Right lobe of liver (tissue), 6 donors: ENCODE data around the gene ZNF618. TPM values are rescaled to one million over a fixed set of nuclear protein-coding genes. Genes with fewer than 3 reads are reported as not detected.

Experiments used
- ATAC-seq, 4 donors: fragments of 200-7000 bp; cut with Tn5 transposase; one replicate each; pipeline ENCODE4 v1.9.1; 2020; ENCODE audit warnings: mild to moderate bottlenecking in 4 of 4, moderate library complexity in 4 of 4
- DNase-seq, 3 donors: peaks; one replicate each; pipeline ENCODE4 v3.0.0-alpha.2; 2020
- H3K27ac ChIP-seq, 3 donors: fragments of 200-600 bp; one replicate each; pipeline ENCODE4 v1.8.0; 2022
- H3K27me3 ChIP-seq, 2 donors: fragments of 200-600 bp; one replicate each; pipeline ENCODE4 v1.8.0; 2022
- H3K36me3 ChIP-seq, 4 donors: fragments of 200-600 bp; sonication (generic) in 1 of 4; one replicate each; pipeline versions ENCODE4 v1.5.1 to v1.8.0; 2017 to 2022; ENCODE audit warnings: control low read depth in 1 of 4
- H3K4me1 ChIP-seq, 4 donors: fragments of 200-600 bp; sonication (generic) in 1 of 4; one replicate each; pipeline versions ENCODE4 v1.5.1 to v1.8.0; 2017 to 2022; ENCODE audit warnings: control low read depth in 1 of 4
- H3K4me3 ChIP-seq, 3 donors: fragments of 200-600 bp; one replicate each; pipeline ENCODE4 v1.8.0; 2022
- H3K9me3 ChIP-seq, 4 donors: fragments of 200-600 bp; sonication (generic) in 1 of 4; one replicate each; pipeline versions ENCODE4 v1.5.1 to v1.8.0; 2017 to 2022; ENCODE audit warnings: control low read depth in 1 of 4
- CTCF ChIP-seq, 4 donors: fragments of 200-600 bp in 3 of 4; fragments of 450-650 bp in 1 of 4; IDR thresholded peaks; one replicate each; pipeline versions ENCODE4 v1.5.1 to v1.8.0; 2016 to 2022; ENCODE audit warnings: antibody characterized with exemption in 4 of 4, mild to moderate bottlenecking in 2 of 4
- POLR2A ChIP-seq: fragments of 450-650 bp; IDR thresholded peaks from one replicate; pipeline ENCODE4 v1.6.1; 2017; ENCODE audit warnings: antibody characterized with exemption, mild to moderate bottlenecking
- WGBS: methylation state at CpG from one replicate; pipeline ENCODE4 v1.1.6; 2018; ENCODE audit warnings: low coverage, low lambda C conversion rate; ENCODE audit not compliant: insufficient coverage; ENCODE audit errors: missing lambda C conversion rate; 5-methylcytosine and 5-hydroxymethylcytosine counted together
- intact Hi-C, 2 donors: fragments of 100-400 bp; cut with DNase I; formaldehyde crosslinking; loops; one replicate each; pipeline versions ENCODE4 v1.11.2 to v1.14.1; 2022
- total RNA-seq, 6 experiments: library from RNA; depleted of rRNA in 2 of 6; stranded (reverse); fragments of >200 nt in 2 of 6; fragmentation: NEBNext Ultra II Directional in 3 of 6; extraction: Animal tissue kit (Norgen Biotek cat#: 25700) in 3 of 6; gene quantifications; one replicate each; pipeline versions ENCODE4 v1.1.0 to v1.2.4, GENCODE V29; 2016 to 2023
- donor health status: DM: no; HTN: yes; CAD: no.
- donor health status: DM: no; HTN: no; CAD: no.
- donor health status: DM: no; HTN: no; CAD: no.
- donor health status: DM: no; HTN: yes; CAD: no.
- donor health status: DM: no; HTN: yes; CAD: no.

ZNF618 gene
- total RNA-seq, 6 experiments from 2014 or later: 2.9 to 7.9 (median 6.0) TPM

- Histone ChIP-seq H3K4me1 (peaks cover 0 to 10% (median 0%) of the 10 kb centered on the region in 4 donors), H3K9me3 (no peaks in the 10 kb centered on the region), H3K36me3 (no peaks in the 10 kb centered on the region), H3K4me3 (no peak overlapping the region), H3K27ac (no peak overlapping the region), H3K27me3 (no peaks in the 10 kb centered on the region)
- ATAC-seq (no peak), DNase-seq (no peak)
- intact Hi-C loops: no loop called here
- TF ChIP-seq CTCF (IDR thresholded peaks at IDR 0.05): no peak
- TF ChIP-seq POLR2A: no peak
These were observed 226.4 kb downstream of the ZNF618 start for GRCh38 chr9:114102484-114102883.

- H3K4me3 ChIP-seq: no peak overlapping the region
- no peaks in the 10 kb centered on the region for H3K36me3 ChIP-seq
- H3K27me3 ChIP-seq: no peaks in the 10 kb centered on the region
- no peak overlapping the region for H3K27ac ChIP-seq
- ATAC-seq (no peak), DNase-seq (no peak)
- no peaks in the 10 kb centered on the region for H3K4me1 ChIP-seq
- TF ChIP-seq CTCF (IDR thresholded peaks at IDR 0.05) (no peak), POLR2A (no peak)
- H3K9me3 ChIP-seq: no peaks in the 10 kb centered on the region
- 81% methylated on average over 5 of the region's 5 CpGs for WGBS
- intact Hi-C loops: loop anchor here in 1 of 2 donors (5.0 kb wide), 1 partner anchor 47 kb away; no protein-coding TSS in a partner anchor
These were observed 229.1 kb downstream of the ZNF618 start for GRCh38 chr9:114105236-114105635.

Other genes starting within 250 kb of the ZNF618 start
- gene AMBP, start 202.0 kb downstream of the ZNF618 start, total RNA-seq: 1,000 to 10,000 TPM; 2,202 to 7,072 (median 5,221) TPM
- 10 to 100 TPM in 5 of 6 experiments, 1 to 10 TPM in 1; 3.1 to 24.3 (median 14.2) TPM for gene KIF12, start 223.0 kb downstream of the ZNF618 start, total RNA-seq